ENCODE measurements around the gene AXIN1.

Gene AXIN1

DNA sequence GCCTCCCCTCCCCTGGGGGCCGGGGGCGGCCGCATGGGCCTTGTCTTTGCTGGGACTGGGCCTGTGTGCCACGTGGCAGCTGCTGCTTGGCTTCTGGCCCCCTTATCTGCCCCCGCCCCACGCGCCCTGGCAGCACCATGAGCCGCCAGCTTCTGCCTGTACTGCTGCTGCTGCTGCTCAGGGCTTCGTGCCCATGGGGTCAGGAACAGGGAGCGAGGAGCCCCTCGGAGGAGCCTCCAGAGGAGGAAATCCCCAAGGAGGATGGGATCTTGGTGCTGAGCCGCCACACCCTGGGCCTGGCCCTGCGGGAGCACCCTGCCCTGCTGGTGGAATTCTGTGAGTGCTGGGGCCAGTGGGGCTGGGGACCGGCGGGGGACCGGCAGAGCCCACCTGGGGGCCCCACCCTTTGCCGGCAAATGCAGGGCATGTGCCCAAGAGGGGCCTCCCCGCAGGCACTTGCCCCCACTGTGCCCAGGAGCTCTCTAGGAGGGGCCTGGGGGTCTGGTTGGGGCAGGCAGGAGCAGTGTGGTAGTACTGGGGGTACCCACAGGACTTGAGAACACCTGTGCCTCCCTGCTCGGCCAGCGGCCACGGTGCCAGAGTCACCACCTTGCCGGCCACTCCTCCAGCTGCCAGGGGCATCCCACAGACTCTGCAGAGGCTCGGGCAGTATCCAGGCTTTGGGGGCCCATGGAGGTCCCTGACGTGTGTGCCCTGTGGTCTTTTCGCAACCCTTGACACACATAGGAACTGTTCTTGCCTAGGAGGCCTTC, 69.3 kb downstream of the AXIN1 start, which contains the start of gene PDIA2:
PDIA2 (plus strand) TSS at position 132 of the 773 bp plus-strand sequence; CDS start at position 138, 6 bp downstream.
- in situ Hi-C loops (cut with MboI; ENCODE audit: low pct_unique_long_range_greater_than_20kb, low sequenced_read_pairs, unreplicated experiment), result no loop called here
- DNase-seq (ENCODE audit: low spot score), result no peak
- TF ChIP-seq, protein P1, sequence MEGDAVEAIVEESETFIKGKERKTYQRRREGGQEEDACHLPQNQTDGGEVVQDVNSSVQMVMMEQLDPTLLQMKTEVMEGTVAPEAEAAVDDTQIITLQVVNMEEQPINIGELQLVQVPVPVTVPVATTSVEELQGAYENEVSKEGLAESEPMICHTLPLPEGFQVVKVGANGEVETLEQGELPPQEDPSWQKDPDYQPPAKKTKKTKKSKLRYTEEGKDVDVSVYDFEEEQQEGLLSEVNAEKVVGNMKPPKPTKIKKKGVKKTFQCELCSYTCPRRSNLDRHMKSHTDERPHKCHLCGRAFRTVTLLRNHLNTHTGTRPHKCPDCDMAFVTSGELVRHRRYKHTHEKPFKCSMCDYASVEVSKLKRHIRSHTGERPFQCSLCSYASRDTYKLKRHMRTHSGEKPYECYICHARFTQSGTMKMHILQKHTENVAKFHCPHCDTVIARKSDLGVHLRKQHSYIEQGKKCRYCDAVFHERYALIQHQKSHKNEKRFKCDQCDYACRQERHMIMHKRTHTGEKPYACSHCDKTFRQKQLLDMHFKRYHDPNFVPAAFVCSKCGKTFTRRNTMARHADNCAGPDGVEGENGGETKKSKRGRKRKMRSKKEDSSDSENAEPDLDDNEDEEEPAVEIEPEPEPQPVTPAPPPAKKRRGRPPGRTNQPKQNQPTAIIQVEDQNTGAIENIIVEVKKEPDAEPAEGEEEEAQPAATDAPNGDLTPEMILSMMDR (IDR thresholded peaks at IDR 0.05; ENCODE audit: extremely low read depth, insufficient read depth, missing control alignments), result no peak

DNA sequence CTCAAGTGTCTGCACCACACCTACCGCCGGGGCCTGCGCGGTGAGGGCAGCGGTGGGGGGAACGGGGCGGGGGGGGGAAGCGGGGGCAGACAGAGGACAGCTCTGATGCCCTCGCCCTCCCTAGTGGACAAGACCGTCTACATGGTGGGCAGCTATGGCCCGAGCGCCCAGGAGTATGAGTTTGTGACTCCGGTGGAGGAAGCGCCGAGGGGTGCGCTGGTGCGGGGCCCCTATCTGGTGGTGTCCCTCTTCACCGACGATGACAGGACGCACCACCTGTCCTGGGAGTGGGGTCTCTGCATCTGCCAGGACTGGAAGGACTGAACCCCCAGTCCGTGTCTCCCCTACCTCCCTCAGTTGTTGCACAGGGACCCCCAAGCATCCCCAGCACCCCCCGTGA, 70.0 kb downstream of the AXIN1 start:
- no peak for DNase-seq (ENCODE audit: low spot score)
- in situ Hi-C loops (cut with MboI; ENCODE audit: low pct_unique_long_range_greater_than_20kb, low sequenced_read_pairs, unreplicated experiment), result no loop called here
- TF ChIP-seq, protein P1 (IDR thresholded peaks at IDR 0.05; ENCODE audit: extremely low read depth, insufficient read depth, missing control alignments), result no peak

DNA sequence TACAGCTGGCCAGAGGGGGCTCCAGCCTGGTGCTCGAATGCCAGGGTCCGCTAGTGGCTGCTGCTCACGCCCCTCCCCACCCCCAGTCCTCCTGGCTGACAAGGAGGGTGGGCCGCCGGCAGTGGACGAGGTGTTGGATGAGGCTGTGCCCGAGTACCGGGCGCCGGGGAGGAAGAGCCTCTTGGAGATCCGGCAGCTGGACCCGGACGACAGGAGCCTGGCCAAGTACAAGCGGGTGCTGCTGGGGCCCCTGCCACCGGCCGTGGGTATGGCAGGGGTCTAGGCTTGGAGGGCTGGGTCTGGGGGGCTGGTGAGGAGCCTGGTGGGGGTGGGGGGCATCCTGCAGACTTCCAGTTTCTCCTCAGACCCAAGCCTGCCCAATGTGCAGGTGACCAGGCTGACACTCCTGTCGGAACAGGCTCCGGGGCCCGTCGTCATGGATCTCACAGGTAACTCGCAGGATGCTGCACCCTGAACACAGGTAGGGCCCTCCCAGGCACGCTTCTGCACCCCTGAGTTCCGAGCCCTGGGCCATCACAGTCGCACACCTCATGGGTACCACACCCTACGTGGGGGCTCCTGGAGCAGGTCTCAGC, 70.8 kb downstream of the AXIN1 start:
- TF ChIP-seq, protein P1 (IDR thresholded peaks at IDR 0.05; ENCODE audit: extremely low read depth, insufficient read depth, missing control alignments), result no peak
- in situ Hi-C loops (cut with MboI; ENCODE audit: low pct_unique_long_range_greater_than_20kb, low sequenced_read_pairs, unreplicated experiment), result no loop called here
- no peak for DNase-seq (ENCODE audit: low spot score)

DNA sequence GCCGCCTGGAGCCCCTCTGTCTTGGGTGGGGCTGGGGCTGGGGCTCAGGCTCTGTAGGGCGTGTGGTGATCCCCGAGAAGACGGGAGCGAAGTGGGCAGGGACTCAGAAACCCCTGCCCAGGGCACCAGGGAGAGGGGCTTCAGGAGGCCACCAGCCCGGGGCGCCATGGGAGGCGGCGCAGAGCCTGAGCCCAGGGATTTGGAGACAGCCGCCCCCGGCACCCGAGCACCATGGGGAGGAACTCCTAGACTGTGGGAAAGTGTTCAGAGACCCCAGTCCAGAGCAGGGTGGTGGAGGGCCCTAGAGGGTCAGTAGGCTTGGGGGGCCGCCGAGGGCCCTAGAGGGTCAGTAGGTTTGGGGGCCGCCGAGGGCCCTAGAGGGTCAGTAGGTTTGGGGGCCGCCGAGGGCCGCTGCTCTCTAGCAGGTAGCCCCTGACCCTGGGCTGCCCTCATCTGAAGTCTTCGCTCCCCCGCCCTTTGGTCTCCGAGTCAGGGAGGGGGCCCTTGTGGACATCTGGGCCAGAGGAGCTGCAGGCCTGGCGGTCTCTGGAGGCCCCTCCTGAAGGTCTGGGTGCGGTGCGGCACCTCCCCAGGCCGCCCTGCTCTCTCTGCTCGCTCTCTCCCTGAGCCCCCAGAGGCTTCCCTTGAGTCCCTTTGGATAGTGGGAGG, 71.4 kb downstream of the AXIN1 start:
- in situ Hi-C loops (cut with MboI; ENCODE audit: low pct_unique_long_range_greater_than_20kb, low sequenced_read_pairs, unreplicated experiment), result no loop called here
- no peak for DNase-seq (ENCODE audit: low spot score)
- TF ChIP-seq, protein P1 (IDR thresholded peaks at IDR 0.05; ENCODE audit: extremely low read depth, insufficient read depth, missing control alignments), result no peak

DNA sequence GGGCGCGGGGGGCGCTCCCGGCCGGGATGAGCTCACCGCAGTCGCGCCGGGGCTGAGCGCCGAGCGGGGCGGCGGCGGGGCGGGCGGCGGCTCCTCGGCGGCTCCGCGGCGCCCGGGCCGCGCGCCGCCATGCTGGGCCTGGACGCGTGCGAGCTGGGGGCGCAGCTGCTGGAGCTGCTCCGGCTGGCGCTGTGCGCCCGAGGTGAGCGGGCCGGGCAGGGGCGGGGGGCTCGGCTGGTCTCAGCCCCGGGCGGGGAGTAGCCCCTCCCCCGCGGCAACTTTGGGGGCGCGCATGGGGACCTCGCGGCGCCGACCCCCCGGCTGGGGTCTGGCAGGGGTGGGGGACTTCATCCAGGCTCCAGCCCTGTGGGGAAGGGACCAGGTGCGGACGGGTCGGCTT, 72.0 kb downstream of the AXIN1 start, which contains the start of gene ARHGDIG:
ARHGDIG (plus strand) TSS at position 40 of the 400 bp plus-strand sequence; CDS start at position 130, 90 bp downstream.
- TF ChIP-seq, protein P1 (IDR thresholded peaks at IDR 0.05; ENCODE audit: extremely low read depth, insufficient read depth, missing control alignments), result no peak
- DNase-seq (ENCODE audit: low spot score), result no peak

DNA sequence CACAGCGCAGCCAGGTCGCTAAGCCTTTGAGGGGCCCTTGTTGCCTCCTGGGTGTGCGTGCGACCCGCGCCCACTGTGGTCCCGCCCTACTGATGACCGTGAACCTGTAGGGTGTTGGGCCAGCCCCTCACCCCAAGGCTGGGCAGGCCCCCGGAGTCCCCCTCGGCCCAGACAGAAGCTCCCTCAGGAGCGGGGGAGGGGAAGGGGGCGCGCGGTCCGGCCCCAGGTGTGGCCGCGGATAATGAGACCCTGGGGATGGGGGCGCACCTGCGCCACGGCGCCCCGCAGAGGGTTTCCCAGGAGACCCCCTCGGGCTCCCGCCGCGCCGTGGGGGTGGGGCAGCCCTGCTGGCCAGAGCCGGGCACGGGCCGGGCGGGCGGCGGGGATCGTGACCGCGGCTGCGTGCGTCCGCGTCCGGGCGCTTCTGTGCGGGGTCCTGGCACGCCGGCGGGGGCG, 72.5 kb downstream of the AXIN1 start:
- TF ChIP-seq, protein P1 (IDR thresholded peaks at IDR 0.05; ENCODE audit: extremely low read depth, insufficient read depth, missing control alignments), result no peak
- in situ Hi-C loops (cut with MboI; ENCODE audit: low pct_unique_long_range_greater_than_20kb, low sequenced_read_pairs, unreplicated experiment), result no loop called here
- DNase-seq (ENCODE audit: low spot score), result no peak

More for the DNA sequence above, 72.0 kb downstream of the AXIN1 start, which contains the start of gene ARHGDIG:
- in situ Hi-C loops (cut with MboI; ENCODE audit: low pct_unique_long_range_greater_than_20kb, low sequenced_read_pairs, unreplicated experiment), result no loop called here
